Measurements from ENCODE around the gene DDA1. TPM values are rescaled to one million over a fixed set of nuclear protein-coding genes. Genes with fewer than 3 reads are reported as not detected.
A peak's percentile ranks its signal among the peaks of the same experiment; 100 is the strongest.

Gene DDA1
- total and polyA plus RNA-seq, 2 of the 13 experiments (the other 11 are each of a cell fraction or from before 2014, with no cell fraction given) = 24.5 to 26.0 TPM

DNA sequence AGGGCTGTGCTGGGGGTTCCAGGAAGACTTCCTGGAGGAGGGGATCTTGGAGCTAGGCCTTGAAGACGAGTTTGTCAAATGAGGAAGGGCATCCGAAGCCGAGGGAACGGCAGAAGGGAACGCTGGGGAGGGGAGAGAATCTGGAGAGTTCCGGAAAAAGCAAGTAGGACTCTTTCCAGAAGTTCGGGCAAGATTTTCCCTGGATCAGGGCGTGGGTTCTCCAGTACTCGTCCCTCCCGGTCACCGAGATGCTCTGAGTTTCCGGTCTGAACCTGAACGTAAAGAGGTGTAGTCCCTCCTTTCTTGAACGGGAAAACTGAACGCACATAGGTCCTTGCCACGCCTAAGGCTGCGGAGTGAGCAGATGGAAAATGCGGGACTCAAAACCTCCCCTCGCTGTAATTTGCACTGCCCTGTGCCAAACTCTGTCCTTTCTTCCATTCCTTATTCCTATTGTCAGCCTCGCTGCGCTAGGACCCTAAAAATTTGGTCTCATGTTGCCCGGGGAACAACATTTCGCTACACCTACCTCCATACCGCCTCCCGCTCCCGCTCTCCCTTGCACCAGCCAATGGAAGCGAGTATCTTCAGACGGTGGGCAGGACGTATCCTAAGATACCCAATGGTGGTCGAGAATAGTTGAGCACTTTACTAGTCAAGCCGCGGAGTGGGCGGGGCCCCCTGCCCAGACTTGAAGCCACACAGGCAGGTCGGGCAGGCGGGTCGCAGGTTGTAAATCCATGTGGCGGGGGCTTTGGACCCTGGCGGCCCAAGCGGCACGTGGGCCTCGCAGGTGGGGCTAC, 27.7 kb downstream of the DDA1 start, which contains the start of gene GTPBP3 (continued):
- peak; percentile 97 for TF ChIP-seq ZNF142 (CRISPR knock-in tag; IDR thresholded peaks at IDR 0.05)
- TF ChIP-seq MED8 (CRISPR knock-in tag; IDR thresholded peaks at IDR 0.05; ENCODE audit: insufficient replicate concordance) = no peak
- TF ChIP-seq, protein P1, sequence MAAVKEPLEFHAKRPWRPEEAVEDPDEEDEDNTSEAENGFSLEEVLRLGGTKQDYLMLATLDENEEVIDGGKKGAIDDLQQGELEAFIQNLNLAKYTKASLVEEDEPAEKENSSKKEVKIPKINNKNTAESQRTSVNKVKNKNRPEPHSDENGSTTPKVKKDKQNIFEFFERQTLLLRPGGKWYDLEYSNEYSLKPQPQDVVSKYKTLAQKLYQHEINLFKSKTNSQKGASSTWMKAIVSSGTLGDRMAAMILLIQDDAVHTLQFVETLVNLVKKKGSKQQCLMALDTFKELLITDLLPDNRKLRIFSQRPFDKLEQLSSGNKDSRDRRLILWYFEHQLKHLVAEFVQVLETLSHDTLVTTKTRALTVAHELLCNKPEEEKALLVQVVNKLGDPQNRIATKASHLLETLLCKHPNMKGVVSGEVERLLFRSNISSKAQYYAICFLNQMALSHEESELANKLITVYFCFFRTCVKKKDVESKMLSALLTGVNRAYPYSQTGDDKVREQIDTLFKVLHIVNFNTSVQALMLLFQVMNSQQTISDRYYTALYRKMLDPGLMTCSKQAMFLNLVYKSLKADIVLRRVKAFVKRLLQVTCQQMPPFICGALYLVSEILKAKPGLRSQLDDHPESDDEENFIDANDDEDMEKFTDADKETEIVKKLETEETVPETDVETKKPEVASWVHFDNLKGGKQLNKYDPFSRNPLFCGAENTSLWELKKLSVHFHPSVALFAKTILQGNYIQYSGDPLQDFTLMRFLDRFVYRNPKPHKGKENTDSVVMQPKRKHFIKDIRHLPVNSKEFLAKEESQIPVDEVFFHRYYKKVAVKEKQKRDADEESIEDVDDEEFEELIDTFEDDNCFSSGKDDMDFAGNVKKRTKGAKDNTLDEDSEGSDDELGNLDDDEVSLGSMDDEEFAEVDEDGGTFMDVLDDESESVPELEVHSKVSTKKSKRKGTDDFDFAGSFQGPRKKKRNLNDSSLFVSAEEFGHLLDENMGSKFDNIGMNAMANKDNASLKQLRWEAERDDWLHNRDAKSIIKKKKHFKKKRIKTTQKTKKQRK (IDR thresholded peaks at IDR 0.05; ENCODE audit: low read length) = no peak
- no peak for TF ChIP-seq CHCHD3 (CRISPR knock-in tag; IDR thresholded peaks at IDR 0.05)
- TF ChIP-seq, protein P2, sequence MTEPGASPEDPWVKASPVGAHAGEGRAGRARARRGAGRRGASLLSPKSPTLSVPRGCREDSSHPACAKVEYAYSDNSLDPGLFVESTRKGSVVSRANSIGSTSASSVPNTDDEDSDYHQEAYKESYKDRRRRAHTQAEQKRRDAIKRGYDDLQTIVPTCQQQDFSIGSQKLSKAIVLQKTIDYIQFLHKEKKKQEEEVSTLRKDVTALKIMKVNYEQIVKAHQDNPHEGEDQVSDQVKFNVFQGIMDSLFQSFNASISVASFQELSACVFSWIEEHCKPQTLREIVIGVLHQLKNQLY (CRISPR knock-in tag; IDR thresholded peaks at IDR 0.05) = no peak
- TF ChIP-seq MNT (IDR thresholded peaks at IDR 0.05) = peak; percentile 61
- peak; percentile 66 for TF ChIP-seq PHF8 (CRISPR knock-in tag; IDR thresholded peaks at IDR 0.05)
- TF ChIP-seq MAF1 (CRISPR knock-in tag; IDR thresholded peaks at IDR 0.05; ENCODE audit: borderline replicate concordance) = 0 out of 2 replicates have a peak, but pooled peaks have one; percentile 6
- TF ChIP-seq, protein P3, sequence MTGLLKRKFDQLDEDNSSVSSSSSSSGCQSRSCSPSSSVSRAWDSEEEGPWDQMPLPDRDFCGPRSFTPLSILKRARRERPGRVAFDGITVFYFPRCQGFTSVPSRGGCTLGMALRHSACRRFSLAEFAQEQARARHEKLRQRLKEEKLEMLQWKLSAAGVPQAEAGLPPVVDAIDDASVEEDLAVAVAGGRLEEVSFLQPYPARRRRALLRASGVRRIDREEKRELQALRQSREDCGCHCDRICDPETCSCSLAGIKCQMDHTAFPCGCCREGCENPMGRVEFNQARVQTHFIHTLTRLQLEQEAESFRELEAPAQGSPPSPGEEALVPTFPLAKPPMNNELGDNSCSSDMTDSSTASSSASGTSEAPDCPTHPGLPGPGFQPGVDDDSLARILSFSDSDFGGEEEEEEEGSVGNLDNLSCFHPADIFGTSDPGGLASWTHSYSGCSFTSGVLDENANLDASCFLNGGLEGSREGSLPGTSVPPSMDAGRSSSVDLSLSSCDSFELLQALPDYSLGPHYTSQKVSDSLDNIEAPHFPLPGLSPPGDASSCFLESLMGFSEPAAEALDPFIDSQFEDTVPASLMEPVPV (CRISPR knock-in tag; IDR thresholded peaks at IDR 0.05) = peak; percentile 70
- peak; percentile 75; the same call in 1 of the 2 replicates for TF ChIP-seq ZBTB26 (CRISPR knock-in tag; IDR thresholded peaks at IDR 0.05; ENCODE audit: borderline replicate concordance)
- TF ChIP-seq MXI1 (IDR thresholded peaks at IDR 0.05; ENCODE audit: borderline replicate concordance, low read depth, low read length) = peak; percentile 62; the same call in 2 of the 3 replicates
- 0 out of 2 replicates have a peak, but pooled peaks have one; percentile 23 for TF ChIP-seq ZNF614 (CRISPR knock-in tag; IDR thresholded peaks at IDR 0.05; ENCODE audit: borderline replicate concordance)
